Activated gamma-delta T cell treated with Interleukin-2 at 50 U/mL for 16 hours (primary cell): ENCODE measurements around the gene TIMM23B.
"Not testable (repeated sequence)": the region's sequence is repeated elsewhere in the genome, so short reads cannot be mapped to it uniquely, and the experiment has no call there.

Experiments
- DNase-seq: peaks from one replicate; pipeline ENCODE4 v3.0.0-alpha.2; 2020

TIMM23B gene

GRCh38 chr10:49987207-49987606, 45.4 kb downstream of the TIMM23B start:
- not testable (repeated sequence) for DNase-seq

- not testable (repeated sequence) for DNase-seq
Measured at GRCh38 chr10:49988376-49988775, 46.5 kb downstream of the TIMM23B start, which contains the start of gene AGAP6. TSS of gene AGAP6 (plus strand) at chr10:49988406. CDS start at chr10:49988716, 310 bp downstream.

- not testable (repeated sequence) for DNase-seq
Measured at GRCh38 chr10:49995321-49995720, 53.5 kb downstream of the TIMM23B start.

GRCh38 chr10:50014024-50014423, 72.2 kb downstream of the TIMM23B start:
- not testable (repeated sequence) for DNase-seq

GRCh38 chr10:50015596-50016220, 73.9 kb downstream of the TIMM23B start:
- not testable (repeated sequence) for DNase-seq

- DNase-seq, result not testable (repeated sequence)
Measured at GRCh38 chr10:50016926-50017325, 75.1 kb downstream of the TIMM23B start.

- not testable (repeated sequence) for DNase-seq
Measured at GRCh38 chr10:50017646-50018045, 75.8 kb downstream of the TIMM23B start.

GRCh38 chr10:50019279-50019678, 77.4 kb downstream of the TIMM23B start:
- not testable (repeated sequence) for DNase-seq

- DNase-seq, result not testable (repeated sequence)
Measured at GRCh38 chr10:50020451-50021024, 78.7 kb downstream of the TIMM23B start.

GRCh38 chr10:50021646-50022045, 79.8 kb downstream of the TIMM23B start:
- no peak for DNase-seq
